ENCODE measurements around the gene GEMIN4. TPM values are rescaled to one million over a fixed set of nuclear protein-coding genes. Genes with fewer than 3 reads are reported as not detected.
A peak's percentile ranks its signal among the peaks of the same experiment; 100 is the strongest.
"Not testable (repeated sequence)": the region's sequence is repeated elsewhere in the genome, so short reads cannot be mapped to it uniquely, and the experiment has no call there.

GEMIN4 gene
- total RNA-seq, 1 donor from 2014 or later: 7.4 TPM

DNA sequence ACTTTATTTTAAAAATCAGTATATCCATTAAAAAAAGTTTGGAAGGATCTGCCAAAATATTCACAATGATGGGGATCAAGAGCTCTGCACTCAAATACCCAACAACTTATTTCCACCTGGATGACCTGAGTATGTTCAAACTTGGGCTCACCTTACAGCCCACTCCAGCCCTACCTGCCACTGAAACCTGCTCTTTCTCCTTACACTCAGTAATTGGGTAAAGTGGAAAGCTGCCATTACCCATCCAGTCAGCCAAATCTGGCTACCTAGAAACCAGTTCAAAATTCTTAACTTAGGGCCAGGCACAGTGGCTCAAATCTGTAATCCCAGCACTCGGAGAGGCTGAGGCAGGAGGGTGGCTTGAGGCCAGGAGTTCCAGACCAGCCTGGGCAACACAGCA is 47.1 kb downstream of the GEMIN4 start:
- ATAC-seq (no peak), DNase-seq (ENCODE audit: low spot score) (no peak)

DNA sequence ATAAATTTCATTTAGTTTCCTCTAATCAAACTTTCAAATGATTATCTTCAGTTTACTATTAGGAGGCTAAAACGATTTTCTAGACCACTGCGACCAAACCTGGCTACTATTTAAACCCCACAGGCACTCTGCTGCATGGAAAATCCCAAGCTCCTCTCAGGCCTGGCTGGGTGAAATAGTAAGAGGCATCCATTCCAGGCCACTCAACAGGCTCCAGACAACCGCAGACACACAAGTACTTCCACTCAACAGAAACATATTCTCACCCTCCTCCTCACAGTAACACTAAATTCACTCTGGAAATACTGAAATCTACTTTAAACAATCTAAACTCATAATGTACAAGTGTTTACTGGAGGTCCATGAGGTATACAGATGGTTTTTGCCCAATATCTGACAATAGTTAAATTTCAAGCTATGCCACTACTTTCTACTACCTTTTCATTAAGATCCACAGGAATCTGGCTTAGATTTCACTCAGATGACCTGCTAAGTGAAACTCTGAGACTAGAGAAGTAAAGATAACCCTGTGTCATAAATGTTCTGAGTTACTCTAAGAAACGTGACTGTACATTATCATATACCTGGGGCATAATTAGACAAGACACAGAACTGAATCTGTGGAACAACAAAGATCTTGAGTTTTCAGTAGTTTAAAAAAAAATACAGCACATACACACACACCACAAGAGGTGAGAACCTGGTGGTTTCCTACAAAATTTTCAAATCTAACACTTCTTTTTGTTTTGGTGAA is 47.8 kb downstream of the GEMIN4 start:
- DNase-seq (ENCODE audit: low spot score) (no peak), ATAC-seq (no peak)

DNA sequence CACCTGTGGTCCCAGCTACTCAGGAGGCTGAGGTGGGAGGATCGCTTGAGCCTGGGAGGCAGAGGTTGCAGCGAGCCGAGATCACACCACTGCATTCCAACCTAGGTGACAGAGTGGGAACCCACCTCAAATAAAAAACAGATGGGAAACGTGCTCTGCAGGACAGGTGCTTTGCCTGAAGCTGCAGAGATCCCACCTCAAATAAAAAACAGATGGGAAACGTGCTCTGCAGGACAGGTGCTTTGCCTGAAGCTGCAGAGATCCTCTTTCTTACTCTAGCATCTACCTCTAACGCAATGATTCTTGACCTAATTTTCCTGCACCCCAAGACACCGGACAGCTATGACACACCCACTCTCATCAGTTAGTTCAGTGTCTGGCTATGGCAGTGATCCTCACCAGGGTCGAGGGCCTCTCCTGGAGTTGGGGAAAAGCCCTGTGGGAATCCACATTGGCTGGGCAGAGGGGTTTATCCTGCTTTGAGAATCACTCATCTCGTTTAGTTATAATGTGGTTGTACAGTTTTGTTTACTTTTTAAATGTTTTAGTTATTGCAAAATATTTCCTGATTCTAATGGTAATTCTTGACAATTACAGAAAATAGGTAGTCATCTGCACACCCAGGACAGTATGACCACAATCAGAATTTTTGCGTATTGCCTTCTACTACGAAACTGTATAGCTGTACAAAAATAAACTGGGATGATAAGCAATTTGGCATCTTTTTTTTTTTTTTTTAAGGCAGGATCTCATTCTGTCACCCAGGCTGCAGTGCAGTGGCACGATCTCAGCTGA is 48.8 kb downstream of the GEMIN4 start:
- ATAC-seq (no peak), DNase-seq (ENCODE audit: low spot score) (no peak)

DNA sequence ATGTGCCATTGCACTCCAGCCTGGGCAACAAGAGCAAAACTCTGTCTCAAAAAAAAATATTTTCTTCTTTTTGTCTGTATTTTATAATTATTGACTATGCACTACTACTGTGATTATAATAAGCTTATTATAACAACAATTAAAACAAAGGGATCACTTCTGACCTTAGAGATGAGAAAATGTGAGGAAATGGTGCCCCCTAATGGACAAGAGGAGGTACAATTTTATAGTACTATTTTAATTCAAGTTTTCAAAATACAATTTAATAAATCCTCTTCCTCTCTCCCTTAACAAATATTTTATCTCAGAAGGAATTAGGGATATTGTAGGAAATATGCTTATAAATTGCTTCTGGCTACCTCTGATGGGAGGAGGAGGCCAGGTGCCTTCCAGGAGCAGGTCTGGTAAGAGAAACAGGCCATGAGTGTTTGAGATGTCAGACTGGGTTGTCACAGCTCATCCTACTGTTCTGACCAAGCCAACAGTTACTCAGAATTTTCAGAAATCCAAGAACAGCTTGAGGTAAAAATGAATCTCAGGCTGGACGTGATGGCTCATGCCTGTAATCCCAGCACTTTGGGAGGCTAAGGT is 51.5 kb downstream of the GEMIN4 start:
- DNase-seq (ENCODE audit: low spot score): no peak
- ATAC-seq: peak; percentile 70

DNA sequence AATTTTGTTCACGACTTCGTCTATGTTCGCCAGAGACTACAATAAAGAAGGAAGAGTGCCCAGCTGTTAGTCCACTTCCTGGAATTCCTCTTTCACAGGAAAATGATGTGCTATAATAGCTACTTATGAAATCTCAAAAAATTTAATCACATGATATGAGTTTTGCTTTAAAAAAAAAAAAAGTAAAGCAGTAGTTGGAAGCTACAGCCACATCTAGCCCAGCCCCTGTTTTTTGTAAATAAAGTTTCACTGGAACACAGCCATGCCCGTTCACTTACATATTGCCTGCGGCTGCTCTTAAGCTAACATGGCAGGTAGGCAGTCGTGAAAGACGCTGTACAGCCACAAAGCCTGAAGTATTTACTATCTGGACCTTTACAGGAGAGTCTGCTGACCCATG is 52.7 kb downstream of the GEMIN4 start:
- DNase-seq (ENCODE audit: low spot score) (no peak), ATAC-seq (peak; percentile 86)

DNA sequence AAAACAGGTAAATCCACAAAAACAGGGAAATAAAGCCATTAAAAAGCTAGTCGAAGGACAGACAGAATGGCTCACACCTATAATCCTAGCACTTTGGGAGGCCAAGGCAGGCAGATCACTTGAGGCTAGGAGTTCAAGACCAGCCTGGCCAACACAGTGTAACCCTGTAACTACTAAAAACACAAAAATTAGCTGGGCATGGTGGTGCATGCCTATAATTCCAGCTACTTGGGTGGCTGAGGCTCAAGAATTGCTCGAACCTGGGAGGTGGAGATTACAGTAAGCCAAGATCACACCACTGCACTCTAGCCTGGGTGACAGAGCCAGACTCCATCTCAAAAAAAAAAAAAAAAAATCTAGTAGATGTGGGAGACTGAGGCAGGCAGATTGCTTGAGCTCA is 54.0 kb downstream of the GEMIN4 start:
- not testable (repeated sequence) for DNase-seq (ENCODE audit: low spot score)

DNA sequence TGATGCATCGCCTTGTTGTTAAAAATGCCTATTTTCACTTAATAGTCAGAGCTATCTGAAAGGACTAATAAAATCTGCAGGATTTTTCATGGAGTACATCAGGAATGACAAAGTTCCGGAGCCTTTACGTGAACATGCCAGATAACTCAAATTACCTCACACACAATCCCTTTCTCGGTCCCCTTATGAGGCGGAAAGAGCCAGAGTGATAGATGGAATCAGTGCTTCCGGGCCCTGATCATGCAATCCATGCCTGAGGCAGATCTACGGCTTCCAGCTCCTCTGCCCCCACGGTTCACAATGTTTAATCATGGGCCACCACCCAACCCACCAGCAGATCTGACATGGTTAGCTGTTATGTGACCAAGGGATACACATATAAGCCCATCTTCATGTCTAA is 54.4 kb downstream of the GEMIN4 start:
- ATAC-seq (no peak), DNase-seq (ENCODE audit: low spot score) (no peak)

More for the DNA sequence above, 54.0 kb downstream of the GEMIN4 start:
- not testable (repeated sequence) for ATAC-seq

DNA sequence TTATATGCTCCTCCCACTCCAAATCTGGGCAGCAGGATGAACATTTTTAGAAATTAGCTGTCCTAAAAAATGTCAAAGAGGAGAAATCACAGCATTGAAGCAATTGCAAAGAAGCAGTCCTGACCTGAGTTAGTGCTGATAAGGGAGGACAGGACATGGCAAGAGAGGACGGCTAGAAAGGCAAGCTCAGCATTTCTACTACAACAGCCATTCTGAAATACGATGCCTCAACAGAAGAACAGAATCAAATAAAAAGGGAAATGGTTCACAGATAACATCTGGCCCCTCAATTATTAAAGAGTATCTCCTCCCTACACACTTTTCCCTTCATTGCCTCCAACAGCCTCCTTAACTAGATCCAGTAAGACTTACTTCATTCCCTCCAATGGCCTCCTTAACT is 55.7 kb downstream of the GEMIN4 start:
- no peak for ATAC-seq

More for the DNA sequence above, 55.7 kb downstream of the GEMIN4 start:
- DNase-seq (ENCODE audit: low spot score): no peak

Other genes starting within 250 kb of the GEMIN4 start
- 25.5 TPM for gene VPS53, start 37.4 kb downstream of the GEMIN4 start, total RNA-seq
- gene TLCD3A, start 19.7 kb downstream of the GEMIN4 start, total RNA-seq: 0.50 TPM
- 35.4 TPM for gene GLOD4, start 30.0 kb upstream of the GEMIN4 start, total RNA-seq
- 13.3 TPM for gene MRM3, start 30.1 kb upstream of the GEMIN4 start, total RNA-seq
- 8.1 TPM for gene NXN, start 227.5 kb upstream of the GEMIN4 start, total RNA-seq
- gene TIMM22, start 244.9 kb upstream of the GEMIN4 start, total RNA-seq: 4.2 TPM

All from left lobe of liver (tissue), 2 donors.